ENCODE data around the gene ZNF841. TPM values are rescaled to one million over a fixed set of nuclear protein-coding genes. Genes with fewer than 3 reads are reported as not detected.
"Not testable (repeated sequence)": the region's sequence is repeated elsewhere in the genome, so short reads cannot be mapped to it uniquely, and the experiment has no call there.

Gene ZNF841
- total RNA-seq, 1 experiment from 2014 or later = not detected

DNA sequence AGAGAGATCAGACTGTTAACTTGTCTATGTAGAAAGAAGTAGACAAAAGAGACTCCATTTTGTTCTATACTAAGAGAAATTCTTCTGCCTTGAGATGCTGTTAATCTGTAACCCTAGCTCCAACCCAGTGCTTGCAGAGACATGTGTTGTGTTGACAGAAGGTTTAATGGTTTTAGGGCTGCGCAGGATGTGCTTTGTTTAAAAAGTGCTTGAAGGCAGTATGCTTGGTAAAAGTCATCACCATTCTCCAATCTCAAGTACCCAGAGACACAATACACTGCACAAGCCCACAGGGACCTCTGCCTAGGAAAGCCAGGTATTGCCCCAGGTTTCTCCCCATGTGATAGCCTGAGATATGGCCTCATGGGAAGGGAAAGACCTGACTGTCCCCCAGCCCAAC is 43.8 kb downstream of the ZNF841 start:
- Histone ChIP-seq H3K79me2 (ENCODE audit: low read length) (peaks cover 15% of the 10 kb centered on the region), H3K4me1 (ENCODE audit: low read length) (peaks cover 14% of the 10 kb centered on the region), H3K9me3 (ENCODE audit: low read length) (peaks cover 23% of the 10 kb centered on the region), H3K36me3 (ENCODE audit: insufficient read depth, low read length) (peaks cover 14% of the 10 kb centered on the region)
- H3K9ac ChIP-seq (ENCODE audit: low read length); H4K20me1 ChIP-seq (ENCODE audit: insufficient read depth, low read depth, low read length); H3K9me2 ChIP-seq (replicated peaks; ENCODE audit: insufficient read depth, low read length); DNase-seq; H3K27me3 ChIP-seq (ENCODE audit: low read length); H3K27ac ChIP-seq (ENCODE audit: low read length); H3K4me2 ChIP-seq (ENCODE audit: low read depth, low read length, poor library complexity, severe bottlenecking); H2AFZ ChIP-seq (ENCODE audit: low read length); H3K4me3 ChIP-seq (ENCODE audit: low read length): not testable (repeated sequence)

DNA sequence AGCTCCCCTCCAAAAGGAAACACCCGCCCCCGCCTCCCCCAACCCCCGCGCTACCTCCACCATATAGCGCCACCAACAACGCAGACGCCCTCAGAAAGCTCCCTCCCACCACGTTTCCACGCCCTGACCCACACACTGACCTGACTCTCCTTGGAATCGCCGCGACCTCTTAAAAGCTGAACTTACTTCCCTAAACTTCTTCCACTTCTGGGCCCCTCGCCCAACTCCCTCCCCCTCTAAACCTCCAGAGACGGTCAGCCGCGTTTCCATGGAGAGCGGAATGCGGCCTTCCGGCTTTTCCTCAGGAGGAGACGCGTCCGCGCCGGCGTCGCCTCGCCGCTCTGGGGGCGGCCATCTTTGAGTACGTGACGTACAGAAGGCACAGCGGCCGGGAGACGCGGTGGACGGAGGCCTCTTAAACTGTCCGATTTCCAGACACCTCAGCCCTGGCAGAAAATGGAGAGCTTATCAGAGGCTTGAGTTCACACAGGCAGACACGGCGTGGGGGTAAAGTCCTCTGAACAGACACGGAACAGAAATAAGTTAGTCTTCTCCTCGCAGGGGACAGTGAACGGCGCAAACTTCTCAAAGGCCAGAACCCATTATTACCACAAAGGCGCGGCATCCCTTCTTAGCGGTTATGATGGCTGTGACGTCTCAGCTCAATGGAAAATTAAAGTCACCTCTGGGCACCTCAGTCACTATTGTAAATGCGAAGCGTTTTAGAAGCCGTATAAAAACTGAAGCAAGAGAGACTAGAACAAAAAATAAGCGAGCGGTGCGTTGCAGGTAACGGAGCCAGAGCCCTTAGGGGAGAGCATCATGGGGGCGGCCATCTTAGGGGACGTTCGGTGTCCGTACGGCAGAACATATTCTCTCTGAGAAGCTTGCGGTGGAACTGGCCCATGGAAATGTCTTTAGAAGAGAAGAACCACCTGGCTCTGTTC is 46.7 kb downstream of the ZNF841 start, which contains the start of gene ZNF432:
ZNF432 (minus strand) TSS at position 284 of the 947 bp plus-strand sequence. CDS start 1,970 bp downstream, outside the sequence.
- Histone ChIP-seq H4K20me1 (ENCODE audit: insufficient read depth, low read depth, low read length) (no peaks in the 10 kb centered on the region), H3K9me3 (ENCODE audit: low read length) (peaks cover 45% of the 10 kb centered on the region), H3K36me3 (ENCODE audit: insufficient read depth, low read length) (peaks cover 42% of the 10 kb centered on the region), H3K4me3 (ENCODE audit: low read length) (peak within 1 kb of the TSS; percentile 64), H3K79me2 (ENCODE audit: low read length) (peaks cover 22% of the 10 kb centered on the region), H3K9me2 (replicated peaks; ENCODE audit: insufficient read depth, low read length) (no peaks in the 10 kb centered on the region), H3K27ac (ENCODE audit: low read length) (peak within 1 kb of the TSS; percentile 66), H2AFZ (ENCODE audit: low read length) (peak within 1 kb of the TSS; percentile 89), H3K27me3 (ENCODE audit: low read length) (no peaks in the 10 kb centered on the region), H3K4me2 (ENCODE audit: low read depth, low read length, poor library complexity, severe bottlenecking) (peak within 1 kb of the TSS; percentile 62), H3K9ac (ENCODE audit: low read length) (peak within 1 kb of the TSS; percentile 69), H3K4me1 (ENCODE audit: low read length) (peaks cover 14% of the 10 kb centered on the region)
- DNase-seq = peak; percentile 98

DNA sequence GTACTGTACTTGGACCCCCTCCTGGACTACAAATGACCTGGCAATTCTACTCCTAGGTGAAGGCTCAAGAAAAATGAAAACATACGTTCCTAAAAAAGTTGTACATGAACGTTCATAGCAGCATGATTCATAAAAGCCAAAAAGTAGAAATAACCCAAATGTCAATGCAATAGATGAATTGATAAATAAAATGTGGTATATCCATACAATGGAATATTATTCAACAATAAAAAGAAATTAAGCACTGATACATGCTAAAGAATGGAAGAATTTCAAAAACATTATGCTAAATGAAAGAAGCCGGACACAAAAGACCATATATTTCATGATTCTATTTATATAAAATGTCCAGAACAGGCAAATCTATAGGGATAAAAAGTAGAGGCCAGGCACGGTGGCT is 56.4 kb downstream of the ZNF841 start:
- no peaks in the 10 kb centered on the region for H3K27me3 ChIP-seq (ENCODE audit: low read length)
- H3K79me2 ChIP-seq (ENCODE audit: low read length) = peaks cover 4% of the 10 kb centered on the region; the same call in 1 of the 2 replicates
- no peak overlapping the region for H3K27ac ChIP-seq (ENCODE audit: low read length)
- H3K4me1 ChIP-seq (ENCODE audit: low read length) = no peaks in the 10 kb centered on the region
- H3K4me2 ChIP-seq (ENCODE audit: low read depth, low read length, poor library complexity, severe bottlenecking) = no peak overlapping the region
- peaks cover 67% of the 10 kb centered on the region for H3K9me3 ChIP-seq (ENCODE audit: low read length)
- H4K20me1 ChIP-seq (ENCODE audit: insufficient read depth, low read depth, low read length) = no peaks in the 10 kb centered on the region
- H3K9ac ChIP-seq (ENCODE audit: low read length) = no peak overlapping the region
- no peaks in the 10 kb centered on the region for H3K9me2 ChIP-seq (replicated peaks; ENCODE audit: insufficient read depth, low read length)
- H3K36me3 ChIP-seq (ENCODE audit: insufficient read depth, low read length) = peaks cover 87% of the 10 kb centered on the region
- DNase-seq = no peak
- H2AFZ ChIP-seq (ENCODE audit: low read length) = no peak overlapping the region
- no peak overlapping the region for H3K4me3 ChIP-seq (ENCODE audit: low read length)

DNA sequence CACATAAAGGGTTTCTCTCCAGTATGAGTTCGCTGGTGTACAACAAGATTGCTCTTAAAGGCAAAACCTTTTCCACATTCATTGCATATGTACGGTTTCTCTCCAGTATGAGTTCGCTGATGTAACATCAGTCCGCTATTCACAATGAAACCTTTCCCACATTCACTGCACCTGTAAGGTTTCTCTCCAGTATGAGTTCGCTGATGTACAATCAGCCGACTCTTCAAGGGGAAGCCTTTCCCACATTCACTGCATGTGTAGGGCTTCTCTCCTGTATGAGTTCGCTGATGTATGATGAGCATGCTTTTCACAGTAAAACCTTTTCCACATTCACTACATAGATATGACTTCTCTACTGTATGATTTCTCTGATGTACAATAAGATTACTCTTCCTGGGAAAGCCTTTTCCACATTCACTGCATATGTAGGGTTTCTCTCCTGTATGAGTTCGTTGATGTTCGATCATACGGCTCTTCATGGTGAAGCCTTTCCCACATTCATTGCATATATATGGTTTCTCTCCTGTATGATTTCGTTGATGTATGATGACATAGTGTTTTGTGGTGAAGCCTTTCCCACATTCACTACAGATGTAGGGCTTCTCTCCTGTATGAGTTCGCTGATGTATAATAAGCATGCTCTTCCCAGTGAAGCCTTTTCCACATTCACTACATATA is 61.4 kb downstream of the ZNF841 start:
- Histone ChIP-seq H3K27me3 (ENCODE audit: low read length) (no peaks in the 10 kb centered on the region), H3K4me1 (ENCODE audit: low read length) (peaks cover 4% of the 10 kb centered on the region), H2AFZ (ENCODE audit: low read length) (no peak overlapping the region), H3K9ac (ENCODE audit: low read length) (no peak overlapping the region), H3K36me3 (ENCODE audit: insufficient read depth, low read length) (peaks cover 92% of the 10 kb centered on the region), H3K79me2 (ENCODE audit: low read length) (peaks cover 10% of the 10 kb centered on the region), H3K4me2 (ENCODE audit: low read depth, low read length, poor library complexity, severe bottlenecking) (no peak overlapping the region), H3K27ac (ENCODE audit: low read length) (no peak overlapping the region), H3K4me3 (ENCODE audit: low read length) (no peak overlapping the region), H3K9me3 (ENCODE audit: low read length) (peaks cover 76% of the 10 kb centered on the region), H3K9me2 (replicated peaks; ENCODE audit: insufficient read depth, low read length) (no peaks in the 10 kb centered on the region), H4K20me1 (ENCODE audit: insufficient read depth, low read depth, low read length) (no peaks in the 10 kb centered on the region)
- no peak for DNase-seq

DNA sequence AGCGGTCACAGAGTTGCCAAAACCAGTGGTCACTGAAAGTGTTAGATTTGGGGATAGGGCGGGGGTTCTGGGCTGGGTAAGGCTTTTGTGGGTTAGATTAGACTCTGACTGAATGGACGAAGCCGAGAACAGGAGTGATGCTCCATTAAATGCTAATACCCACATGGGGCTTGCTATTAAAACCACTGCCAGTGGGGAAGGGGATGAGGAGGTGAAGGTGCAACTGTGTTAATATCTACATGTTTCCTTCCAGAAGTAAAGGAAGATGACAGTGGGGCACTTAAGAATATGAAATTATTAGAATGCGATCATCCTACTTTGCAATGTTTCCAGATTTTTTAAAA is 66.8 kb downstream of the ZNF841 start:
- Histone ChIP-seq H3K79me2 (ENCODE audit: low read length) (peaks cover 54% of the 10 kb centered on the region), H3K36me3 (ENCODE audit: insufficient read depth, low read length) (peaks cover 75% of the 10 kb centered on the region), H3K27ac (ENCODE audit: low read length) (peak overlapping the region; percentile 75), H3K4me1 (ENCODE audit: low read length) (peaks cover 15% of the 10 kb centered on the region), H3K9me2 (replicated peaks; ENCODE audit: insufficient read depth, low read length) (no peaks in the 10 kb centered on the region), H3K9ac (ENCODE audit: low read length) (peak overlapping the region; percentile 78), H3K4me2 (ENCODE audit: low read depth, low read length, poor library complexity, severe bottlenecking) (peak overlapping the region; percentile 97), H3K9me3 (ENCODE audit: low read length) (peaks cover 58% of the 10 kb centered on the region), H2AFZ (ENCODE audit: low read length) (peak overlapping the region; percentile 88), H3K4me3 (ENCODE audit: low read length) (peak overlapping the region; percentile 76), H4K20me1 (ENCODE audit: insufficient read depth, low read depth, low read length) (no peaks in the 10 kb centered on the region), H3K27me3 (ENCODE audit: low read length) (no peaks in the 10 kb centered on the region)
- no peak for DNase-seq

DNA sequence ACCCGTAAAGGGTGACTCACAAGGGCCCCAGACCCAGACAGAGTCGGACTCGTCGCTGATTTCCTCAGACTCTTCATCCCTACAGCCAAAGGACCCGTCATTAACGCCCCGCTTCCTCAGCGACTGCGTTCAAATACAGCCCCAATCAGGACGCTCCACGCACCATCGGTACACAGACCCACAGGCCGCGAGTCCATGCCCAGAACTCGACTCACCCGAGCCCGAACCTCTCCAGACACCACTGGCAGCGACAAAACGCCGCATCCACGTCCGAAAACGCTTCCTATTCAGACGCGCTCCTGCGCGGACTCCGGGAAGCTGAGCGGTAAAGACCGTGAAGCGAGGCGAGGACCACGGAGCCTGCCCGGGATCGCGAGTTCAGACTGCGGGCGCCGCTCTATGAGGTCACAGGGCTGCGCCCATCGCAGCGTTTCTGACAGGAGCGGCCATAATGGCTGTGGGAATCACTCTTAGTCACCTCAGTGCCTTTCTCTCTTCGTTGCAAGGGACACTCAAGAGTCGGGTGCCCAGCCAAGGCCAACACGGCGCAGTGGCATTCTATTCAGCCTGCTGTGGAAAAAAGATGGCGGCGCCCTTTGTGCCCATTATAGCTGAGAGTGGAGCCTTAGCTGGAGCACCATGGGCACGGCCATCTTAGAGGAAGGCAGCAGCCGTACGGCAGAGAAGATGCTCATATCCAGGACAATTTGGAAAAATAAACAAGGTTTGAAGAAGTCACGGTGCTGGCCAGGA is 67.4 kb downstream of the ZNF841 start, which contains the start of gene ZNF614:
ZNF614 (minus strand) TSS at position 353 of the 753 bp plus-strand sequence. CDS start 2,634 bp downstream, outside the sequence.
- peaks cover 58% of the 10 kb centered on the region for H3K9me3 ChIP-seq (ENCODE audit: low read length)
- H3K27ac ChIP-seq (ENCODE audit: low read length) = peak within 1 kb of the TSS; percentile 75
- peak within 1 kb of the TSS; percentile 97 for H3K4me2 ChIP-seq (ENCODE audit: low read depth, low read length, poor library complexity, severe bottlenecking)
- H2AFZ ChIP-seq (ENCODE audit: low read length) = peak within 1 kb of the TSS; percentile 88
- H3K4me3 ChIP-seq (ENCODE audit: low read length) = peak within 1 kb of the TSS; percentile 76
- DNase-seq = peak; percentile 97
- peaks cover 15% of the 10 kb centered on the region for H3K4me1 ChIP-seq (ENCODE audit: low read length)
- H3K79me2 ChIP-seq (ENCODE audit: low read length) = peaks cover 59% of the 10 kb centered on the region
- peaks cover 75% of the 10 kb centered on the region for H3K36me3 ChIP-seq (ENCODE audit: insufficient read depth, low read length)
- H3K27me3 ChIP-seq (ENCODE audit: low read length) = no peaks in the 10 kb centered on the region
- H3K9ac ChIP-seq (ENCODE audit: low read length) = peak within 1 kb of the TSS; percentile 78
- H4K20me1 ChIP-seq (ENCODE audit: insufficient read depth, low read depth, low read length) = no peaks in the 10 kb centered on the region
- no peaks in the 10 kb centered on the region for H3K9me2 ChIP-seq (replicated peaks; ENCODE audit: insufficient read depth, low read length)

DNA sequence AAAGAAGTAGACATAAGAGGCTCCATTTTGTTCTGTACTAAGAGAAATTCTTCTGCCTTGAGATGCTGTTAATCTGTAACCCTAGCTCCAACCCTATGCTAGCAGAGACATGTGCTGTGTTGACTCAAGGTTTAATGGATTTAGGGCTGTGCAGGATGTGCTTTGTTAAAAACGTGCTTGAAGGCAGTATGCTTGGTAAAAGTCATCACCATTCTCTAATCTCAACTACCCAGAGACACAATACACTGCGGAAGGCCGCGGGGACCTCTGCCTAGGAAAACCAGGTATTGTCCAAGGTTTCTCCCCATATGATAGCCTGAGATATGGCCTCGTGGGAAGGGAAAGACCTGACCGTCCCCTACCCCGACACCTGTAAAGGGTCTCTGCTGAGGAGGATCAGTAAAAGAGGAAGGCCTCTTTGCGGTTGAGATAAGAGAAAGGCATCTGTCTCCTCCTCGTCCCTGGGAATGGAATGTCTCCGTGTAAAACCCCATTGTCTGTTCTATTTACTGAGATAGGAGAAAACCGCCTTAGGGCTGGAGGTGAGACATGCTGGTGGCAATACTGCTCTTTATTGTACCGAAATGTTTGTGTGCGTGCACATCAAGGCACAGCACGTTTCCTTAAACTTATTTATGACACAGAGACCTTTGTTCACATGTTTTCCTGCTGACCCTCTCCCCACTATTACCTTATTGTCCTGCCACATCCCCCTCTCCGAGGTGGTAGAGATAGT is 69.1 kb downstream of the ZNF841 start:
- peaks cover 74% of the 10 kb centered on the region for H3K36me3 ChIP-seq (ENCODE audit: insufficient read depth, low read length)
- H3K9me3 ChIP-seq (ENCODE audit: low read length) = peaks cover 56% of the 10 kb centered on the region
- H3K4me2 ChIP-seq (ENCODE audit: low read depth, low read length, poor library complexity, severe bottlenecking); H2AFZ ChIP-seq (ENCODE audit: low read length); H3K9ac ChIP-seq (ENCODE audit: low read length); H3K27ac ChIP-seq (ENCODE audit: low read length); H3K4me3 ChIP-seq (ENCODE audit: low read length); H4K20me1 ChIP-seq (ENCODE audit: insufficient read depth, low read depth, low read length); H3K9me2 ChIP-seq (replicated peaks; ENCODE audit: insufficient read depth, low read length); DNase-seq; H3K27me3 ChIP-seq (ENCODE audit: low read length): not testable (repeated sequence)
- peaks cover 15% of the 10 kb centered on the region for H3K4me1 ChIP-seq (ENCODE audit: low read length)
- peaks cover 70% of the 10 kb centered on the region for H3K79me2 ChIP-seq (ENCODE audit: low read length)
